Activated CD4-positive, alpha-beta T cell treated with anti-CD3 and anti-CD28 coated beads, Interleukin-2, amount 10 ng/mL, durations not matched to agents 7 days and 5 days (primary cell): Measurements from ENCODE around the gene IL22. TPM values are rescaled to one million over a fixed set of nuclear protein-coding genes. Genes with fewer than 3 reads are reported as not detected.

Experiments used
- CTCF ChIA-PET: fragments of 350-600 bp; sonication (Branson Sonifier 250); formaldehyde crosslinking; loops from one replicate; lab custom pipeline; 2021; ENCODE audit warnings: antibody characterized with exemption; lab: Charles Lee
- POLR2A ChIA-PET: fragments of 350-600 bp; sonication (Branson Sonifier 250); formaldehyde crosslinking; loops from one replicate; lab custom pipeline; 2021; ENCODE audit warnings: antibody characterized with exemption; lab: Charles Lee
- DNase-seq: peaks from one replicate; pipeline ENCODE4 v3.0.0-alpha.2; 2020
- H3K27ac Mint-ChIP-seq: one replicate; pipeline ENCODE4 v1.8.0; 2021; ENCODE audit warnings: mild to moderate bottlenecking, moderate library complexity, mixed read lengths
- H3K27me3 Mint-ChIP-seq: one replicate; pipeline ENCODE4 v1.8.0; 2021; ENCODE audit warnings: mixed read lengths
- H3K36me3 Mint-ChIP-seq: one replicate; pipeline ENCODE4 v1.8.0; 2021; ENCODE audit warnings: low read depth, mixed read lengths
- H3K4me1 Mint-ChIP-seq: one replicate; pipeline ENCODE4 v1.8.0; 2021; ENCODE audit warnings: mixed read lengths
- H3K4me3 Mint-ChIP-seq: one replicate; pipeline ENCODE4 v1.8.0; 2021; ENCODE audit warnings: mild to moderate bottlenecking, moderate library complexity, mixed read lengths
- H3K9me3 Mint-ChIP-seq: one replicate; pipeline ENCODE4 v1.8.0; 2021; ENCODE audit warnings: mixed read lengths
- total RNA-seq, 2 experiments: library from RNA; stranded (reverse); gene quantifications; one replicate each; pipeline ENCODE4 v1.2.3, GENCODE V29; 2021

IL22 gene
- under 1 TPM; 0.42 to 0.69 TPM for total RNA-seq

DNA sequence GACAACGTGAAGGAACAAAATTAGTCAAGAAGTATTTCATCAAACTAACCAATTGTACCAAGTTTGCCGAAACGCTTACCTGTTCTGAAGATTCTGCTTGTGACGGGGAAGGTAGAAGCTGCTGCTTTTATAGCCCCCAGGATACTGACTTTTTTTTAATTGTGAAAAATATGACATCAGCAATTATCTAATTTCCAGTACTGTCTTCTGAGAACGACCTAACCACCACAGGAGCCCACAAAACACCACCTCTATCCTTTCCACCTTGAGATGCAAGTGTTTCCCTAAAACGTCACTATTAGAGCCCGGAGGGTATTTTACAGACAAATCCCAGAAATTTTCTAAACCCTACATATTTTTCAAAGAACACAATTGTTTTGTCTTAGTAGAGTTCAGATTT is at the start of gene IL22:
TSS of gene IL22 (minus strand) at position 101 of the 400 bp plus-strand sequence. CDS start 156 bp downstream, outside the sequence.
- CTCF ChIA-PET, result interaction anchor here (0.6 to 0.8 kb wide), 2 partner anchors 12 to 63 kb away, joined by 4 to 5 read pairs; no protein-coding TSS in a partner anchor
- no peak for DNase-seq
- Mint-ChIP-seq H3K4me3 (no peak within 1 kb of the TSS), H3K27ac (no peak within 1 kb of the TSS), H3K36me3 (no peaks in the 10 kb centered on the region), H3K4me1 (no peaks in the 10 kb centered on the region), H3K27me3 (peaks cover 33% of the 10 kb centered on the region), H3K9me3 (no peaks in the 10 kb centered on the region)
- POLR2A ChIA-PET, result no interaction called here

DNA sequence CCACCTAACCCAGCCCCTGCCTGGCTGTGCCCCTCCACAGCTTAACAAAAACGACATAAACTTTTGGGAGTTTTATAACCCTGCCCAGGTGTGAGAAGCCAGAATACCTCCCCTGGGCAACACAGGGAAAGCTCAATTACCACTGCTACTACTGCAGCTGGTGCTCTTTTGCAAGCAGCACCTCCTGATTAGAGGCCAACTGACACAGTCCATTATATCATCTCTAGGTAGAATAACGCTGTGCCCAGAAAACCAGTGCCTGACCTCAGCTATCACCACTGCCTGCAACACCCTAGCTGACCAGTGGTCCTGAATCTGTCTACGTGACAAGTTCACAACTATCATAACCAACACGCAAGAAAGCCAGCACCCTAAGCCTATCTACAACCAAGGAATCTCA is 44.5 kb upstream of the IL22 start:
- ChIA-PET POLR2A (no interaction called here), CTCF (interaction anchor here (0.5 to 1.6 kb wide), 3 partner anchors 12 to 64 kb away, joined by 3 read pairs; no protein-coding TSS in a partner anchor)
- H3K9me3 Mint-ChIP-seq, result peaks cover 10% of the 10 kb centered on the region
- peaks cover 59% of the 10 kb centered on the region for H3K36me3 Mint-ChIP-seq
- no peaks in the 10 kb centered on the region for H3K27me3 Mint-ChIP-seq
- no peaks in the 10 kb centered on the region for H3K4me1 Mint-ChIP-seq
- no peak for DNase-seq
- no peak overlapping the region for H3K4me3 Mint-ChIP-seq
- H3K27ac Mint-ChIP-seq, result no peak overlapping the region

DNA sequence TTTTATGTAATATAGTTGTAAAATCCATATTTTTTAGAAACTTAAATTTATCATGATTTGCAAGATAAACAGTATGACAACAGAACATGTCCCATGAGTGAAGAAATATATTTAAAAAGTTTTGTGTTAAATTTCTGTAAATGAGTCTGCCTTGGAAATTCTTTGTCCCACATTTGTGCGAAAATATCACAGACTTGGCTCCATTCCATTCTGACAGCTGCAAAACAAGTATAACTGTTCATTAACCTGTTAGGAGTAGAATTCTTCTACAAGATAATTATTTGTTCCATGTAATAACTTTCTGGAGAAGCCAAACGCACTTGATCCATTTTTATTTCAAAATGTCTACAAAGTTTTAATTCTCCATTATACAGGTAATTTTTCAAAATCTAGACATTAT is 40.8 kb upstream of the IL22 start:
- peaks cover 31% of the 10 kb centered on the region for H3K36me3 Mint-ChIP-seq
- CTCF ChIA-PET, result no interaction called here
- peaks cover 21% of the 10 kb centered on the region for H3K4me1 Mint-ChIP-seq
- peaks cover 4% of the 10 kb centered on the region for H3K9me3 Mint-ChIP-seq
- H3K27ac Mint-ChIP-seq, result no peak overlapping the region
- no peak for DNase-seq
- H3K27me3 Mint-ChIP-seq, result no peaks in the 10 kb centered on the region
- no peak overlapping the region for H3K4me3 Mint-ChIP-seq
- POLR2A ChIA-PET, result no interaction called here

GRCh38 chr12:68293347-68293746 is 39.9 kb upstream of the IL22 start:
- H3K4me1 Mint-ChIP-seq, result peaks cover 25% of the 10 kb centered on the region
- no peak for DNase-seq
- H3K36me3 Mint-ChIP-seq, result peaks cover 30% of the 10 kb centered on the region
- peaks cover 4% of the 10 kb centered on the region for H3K9me3 Mint-ChIP-seq
- CTCF ChIA-PET, result interaction anchor here (1.0 kb wide), 1 partner anchor 9 kb away, joined by 3 read pairs; no protein-coding TSS in a partner anchor
- no peak overlapping the region for H3K4me3 Mint-ChIP-seq
- POLR2A ChIA-PET, result no interaction called here
- no peak overlapping the region for H3K27ac Mint-ChIP-seq
- peaks cover 2% of the 10 kb centered on the region for H3K27me3 Mint-ChIP-seq

DNA sequence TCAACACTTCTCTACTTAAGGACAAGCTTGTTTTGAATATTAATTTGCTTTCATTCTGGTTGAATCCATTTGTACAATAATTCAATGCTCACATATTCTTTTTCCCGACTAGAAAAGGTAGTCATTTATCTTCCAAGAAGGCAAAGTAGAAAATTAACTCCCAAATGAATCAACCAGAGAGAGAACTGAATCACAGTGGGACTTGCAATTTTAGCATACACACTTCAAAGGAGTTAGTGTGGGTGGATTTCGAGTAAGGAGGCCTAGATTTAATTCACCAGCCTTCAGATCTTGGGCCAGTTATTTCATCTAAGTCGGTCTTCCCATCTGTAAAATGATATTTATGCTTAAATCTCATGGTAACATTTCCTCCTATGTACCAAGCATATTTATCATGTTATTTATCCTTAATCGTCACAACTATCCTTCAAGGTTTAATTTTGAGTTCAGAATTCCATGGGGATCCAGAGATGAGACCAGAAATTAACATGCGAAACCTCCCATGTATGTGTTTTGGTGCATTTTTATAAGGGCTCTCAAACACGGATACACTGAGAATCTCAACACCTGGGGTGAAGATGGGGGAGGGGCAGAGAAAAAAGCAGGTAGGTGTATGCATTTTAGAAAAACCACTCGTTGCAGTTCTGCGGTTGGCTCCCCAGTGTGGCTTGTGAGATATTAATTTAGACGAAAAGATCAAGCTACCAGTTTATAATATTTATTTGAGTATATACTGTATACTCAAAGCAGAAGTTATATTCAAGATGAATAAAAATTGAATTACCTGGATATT is 38.9 kb upstream of the IL22 start:
- Mint-ChIP-seq H3K9me3 (peaks cover 5% of the 10 kb centered on the region), H3K27ac (no peak overlapping the region)
- CTCF ChIA-PET, result interaction anchor here (0.6 to 1.0 kb wide), 2 partner anchors 8 to 14 kb away, joined by 3 read pairs; no protein-coding TSS in a partner anchor

GRCh38 chr12:68291396-68292036 is 38.1 kb upstream of the IL22 start:
- Mint-ChIP-seq H3K4me1 (peaks cover 26% of the 10 kb centered on the region), H3K27me3 (peaks cover 8% of the 10 kb centered on the region), H3K27ac (no peak overlapping the region), H3K36me3 (peaks cover 23% of the 10 kb centered on the region), H3K9me3 (peaks cover 5% of the 10 kb centered on the region), H3K4me3 (no peak overlapping the region)
- DNase-seq, result no peak
- POLR2A ChIA-PET, result no interaction called here
- CTCF ChIA-PET, result interaction anchor here (0.6 to 1.5 kb wide), 7 partner anchors 14 to 516 kb away, joined by 3 to 5 read pairs (median 3); partner anchors contain the start of gene MDM2

More for the DNA sequence above, 38.9 kb upstream of the IL22 start:
- H3K36me3 Mint-ChIP-seq, result peaks cover 28% of the 10 kb centered on the region
- H3K4me1 Mint-ChIP-seq, result peaks cover 26% of the 10 kb centered on the region
- DNase-seq, result no peak
- no peak overlapping the region for H3K4me3 Mint-ChIP-seq
- H3K27me3 Mint-ChIP-seq, result peaks cover 8% of the 10 kb centered on the region
- POLR2A ChIA-PET, result no interaction called here

DNA sequence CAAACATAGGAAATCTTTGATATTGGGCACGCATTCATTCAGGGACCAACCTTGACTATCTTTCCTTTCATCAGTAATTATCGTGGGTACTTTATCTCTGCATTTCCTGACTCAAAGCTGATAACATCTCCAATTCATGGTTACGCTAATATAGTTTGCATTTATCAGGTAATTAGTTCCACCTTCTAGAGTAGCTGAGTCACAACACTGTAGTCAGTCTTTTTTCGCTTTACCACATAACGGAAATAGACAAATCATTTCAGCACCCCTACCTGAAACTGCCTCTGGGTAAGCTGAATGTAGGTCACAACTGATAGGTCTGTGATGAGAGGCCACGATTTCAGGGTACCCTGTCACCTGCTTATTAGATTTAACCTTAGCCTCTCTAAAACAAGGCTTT is 36.7 kb upstream of the IL22 start:
- H3K4me3 Mint-ChIP-seq, result no peak overlapping the region
- H3K36me3 Mint-ChIP-seq, result peaks cover 19% of the 10 kb centered on the region
- peak; percentile 51 for DNase-seq
- ChIA-PET CTCF (interaction anchor here (1.0 to 1.8 kb wide), 5 partner anchors 9 to 518 kb away, joined by 3 to 7 read pairs (median 3); partner anchors contain the start of gene MDM2), POLR2A (interaction anchor here (0.6 kb wide), 2 partner anchors 11 to 49 kb away, joined by 3 to 11 read pairs; no protein-coding TSS in a partner anchor)
- H3K27me3 Mint-ChIP-seq, result peaks cover 15% of the 10 kb centered on the region
- H3K9me3 Mint-ChIP-seq, result peaks cover 5% of the 10 kb centered on the region
- H3K27ac Mint-ChIP-seq, result peak overlapping the region; percentile 10
- peaks cover 26% of the 10 kb centered on the region for H3K4me1 Mint-ChIP-seq

DNA sequence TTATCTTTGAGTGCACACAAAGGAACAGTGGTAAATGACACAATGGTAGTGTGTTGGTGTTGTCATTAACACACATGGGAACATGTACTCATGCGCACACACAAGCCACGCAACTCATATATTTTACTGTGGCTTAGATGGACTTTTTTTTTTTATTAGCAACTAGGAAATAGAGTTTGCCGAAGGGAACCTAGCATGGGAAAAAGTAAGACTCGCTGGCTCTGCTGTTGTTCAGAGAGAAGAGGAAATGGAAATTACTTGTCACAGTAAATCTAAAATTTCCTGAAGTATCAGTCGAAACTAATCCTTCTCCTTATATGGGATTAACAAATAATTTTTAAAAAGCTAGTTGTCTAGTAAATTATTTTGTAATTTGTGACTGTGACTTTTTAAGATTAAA is 33.7 kb upstream of the IL22 start:
- Mint-ChIP-seq H3K27ac (no peak overlapping the region), H3K4me1 (peaks cover 26% of the 10 kb centered on the region), H3K9me3 (peaks cover 5% of the 10 kb centered on the region), H3K36me3 (peaks cover 6% of the 10 kb centered on the region), H3K27me3 (peaks cover 18% of the 10 kb centered on the region), H3K4me3 (no peak overlapping the region)
- ChIA-PET POLR2A (no interaction called here), CTCF (interaction anchor here (1.6 kb wide), 2 partner anchors 64 to 71 kb away, joined by 4 to 7 read pairs; no protein-coding TSS in a partner anchor)
- DNase-seq, result no peak

DNA sequence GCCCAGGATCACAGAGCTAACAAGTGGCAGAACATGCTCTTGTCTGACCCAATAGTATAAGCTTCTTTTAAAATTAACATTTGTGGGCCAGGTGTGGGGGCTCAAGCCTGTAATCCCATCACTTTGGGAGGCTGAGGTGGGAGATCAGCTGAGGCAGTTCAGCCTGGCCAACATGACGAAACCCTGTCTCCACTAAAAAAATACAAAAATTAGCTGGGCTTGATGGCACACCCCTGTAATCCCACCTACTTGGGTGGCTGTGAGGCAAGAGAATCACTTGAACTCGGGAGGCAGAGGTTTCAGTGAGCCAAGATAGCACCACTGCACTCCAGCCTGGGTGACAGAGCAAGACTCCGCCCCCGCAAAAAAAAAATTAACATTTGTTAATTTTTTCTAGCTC is 33.0 kb upstream of the IL22 start:
- CTCF ChIA-PET, result interaction anchor here (0.9 to 1.6 kb wide), 4 partner anchors 9 to 72 kb away, joined by 3 to 7 read pairs (median 4); no protein-coding TSS in a partner anchor
- peaks cover 5% of the 10 kb centered on the region for H3K36me3 Mint-ChIP-seq
- DNase-seq, result no peak
- H3K4me1 Mint-ChIP-seq, result peaks cover 24% of the 10 kb centered on the region
- H3K27me3 Mint-ChIP-seq, result peaks cover 18% of the 10 kb centered on the region
- H3K4me3 Mint-ChIP-seq, result no peak overlapping the region
- H3K9me3 Mint-ChIP-seq, result peaks cover 5% of the 10 kb centered on the region
- POLR2A ChIA-PET, result no interaction called here
- H3K27ac Mint-ChIP-seq, result no peak overlapping the region

- Mint-ChIP-seq H3K27ac (no peak overlapping the region), H3K36me3 (peaks cover 3% of the 10 kb centered on the region), H3K4me1 (peaks cover 17% of the 10 kb centered on the region), H3K9me3 (peaks cover 5% of the 10 kb centered on the region), H3K4me3 (no peak overlapping the region), H3K27me3 (peaks cover 18% of the 10 kb centered on the region)
- no peak for DNase-seq
- ChIA-PET CTCF (interaction anchor here (1.0 to 1.9 kb wide), 5 partner anchors 13 to 73 kb away, joined by 3 to 4 read pairs (median 4); no protein-coding TSS in a partner anchor), POLR2A (no interaction called here)
These were observed 32.1 kb upstream of the IL22 start for GRCh38 chr12:68285541-68285940.

- no peak overlapping the region for H3K27ac Mint-ChIP-seq
- no peak overlapping the region for H3K4me3 Mint-ChIP-seq
These were observed 28.1 kb upstream of the IL22 start for GRCh38 chr12:68281322-68282077.

DNA sequence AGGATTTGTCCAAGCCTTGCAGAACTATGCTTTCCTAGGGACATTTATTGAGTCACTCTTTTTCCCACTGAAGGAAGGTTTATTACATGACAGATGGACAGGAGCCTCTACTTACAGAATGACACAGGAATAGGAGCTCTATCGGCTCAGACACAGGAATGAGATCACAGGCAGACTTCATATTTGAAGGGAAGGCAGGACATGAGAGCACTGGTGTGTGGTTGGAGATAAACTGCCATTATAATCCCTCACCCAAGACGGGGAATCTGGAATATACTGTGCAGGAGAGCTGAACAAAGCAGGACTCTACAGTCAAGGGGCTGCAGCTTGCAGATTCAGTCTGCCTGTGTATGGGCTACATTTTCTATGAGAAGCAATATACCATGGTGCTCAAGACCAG is 26.8 kb upstream of the IL22 start:
- Mint-ChIP-seq H3K9me3 (no peaks in the 10 kb centered on the region), H3K27me3 (peaks cover 3% of the 10 kb centered on the region), H3K4me1 (peaks cover 22% of the 10 kb centered on the region), H3K36me3 (no peaks in the 10 kb centered on the region), H3K4me3 (no peak overlapping the region), H3K27ac (no peak overlapping the region)
- no peak for DNase-seq
- ChIA-PET POLR2A (no interaction called here), CTCF (interaction anchor here (1.6 kb wide), 1 partner anchor 9 kb away, joined by 7 read pairs; no protein-coding TSS in a partner anchor)

More at GRCh38 chr12:68281322-68282077, 28.1 kb upstream of the IL22 start:
- CTCF ChIA-PET, result interaction anchor here (0.6 to 1.6 kb wide), 3 partner anchors 8 to 241 kb away, joined by 3 to 7 read pairs (median 4); no protein-coding TSS in a partner anchor
- POLR2A ChIA-PET, result no interaction called here
- H3K9me3 Mint-ChIP-seq, result no peaks in the 10 kb centered on the region
- DNase-seq, result no peak
- H3K4me1 Mint-ChIP-seq, result peaks cover 17% of the 10 kb centered on the region
- no peaks in the 10 kb centered on the region for H3K36me3 Mint-ChIP-seq
- peaks cover 10% of the 10 kb centered on the region for H3K27me3 Mint-ChIP-seq
